Esophagus (tissue), 2 donors: Measurements from ENCODE around the gene AFAP1L1. TPM values are rescaled to one million over a fixed set of nuclear protein-coding genes. Genes with fewer than 3 reads are reported as not detected.
"Not testable (repeated sequence)": the region's sequence is repeated elsewhere in the genome, so short reads cannot be mapped to it uniquely, and the experiment has no call there.

Experiments used
- H3K27ac ChIP-seq, 2 donors: one replicate each; pipeline ENCODE4 v1.5.1; 2013; ENCODE audit warnings: low read depth in 2 of 2, mild to moderate bottlenecking in 2 of 2, inconsistent platforms in 1 of 2, low read length in 1 of 2, moderate library complexity in 1 of 2
- H3K27me3 ChIP-seq, 2 donors: one replicate each; pipeline ENCODE4 v1.6.1; 2013; ENCODE audit warnings: low read length in 2 of 2, control low read depth in 1 of 2, mild to moderate bottlenecking in 1 of 2; ENCODE audit not compliant: insufficient read depth in 2 of 2, control insufficient read depth in 1 of 2
- H3K36me3 ChIP-seq, 2 donors: one replicate each; pipeline ENCODE4 v1.6.1; 2013; ENCODE audit warnings: low read length in 1 of 2; ENCODE audit not compliant: control insufficient read depth in 2 of 2, insufficient read depth in 2 of 2
- H3K4me1 ChIP-seq, 2 donors: one replicate each; pipeline ENCODE4 v1.6.1; 2013; ENCODE audit warnings: low read length in 1 of 2; ENCODE audit not compliant: control insufficient read depth in 2 of 2, insufficient read depth in 2 of 2
- H3K4me3 ChIP-seq, 2 donors: one replicate each; pipeline ENCODE4 v1.5.1; 2013; ENCODE audit warnings: low read length in 2 of 2, mild to moderate bottlenecking in 2 of 2, low read depth in 1 of 2, moderate library complexity in 1 of 2
- H3K9me3 ChIP-seq, 2 donors: one replicate each; pipeline ENCODE4 v1.6.1; 2013; ENCODE audit warnings: mild to moderate bottlenecking in 2 of 2, low read depth in 1 of 2, low read length in 1 of 2, moderate library complexity in 1 of 2; ENCODE audit not compliant: control insufficient read depth in 2 of 2, insufficient read depth in 1 of 2
- WGBS, 2 donors: extraction: QIAGEN DNeasy Blood & Tissue Kit; methylation state at CpG; one replicate each; pipeline ENCODE4 v1.1.7; 2013; 5-methylcytosine and 5-hydroxymethylcytosine counted together
- polyA plus RNA-seq, 2 donors: library from polyadenylated mRNA; stranded (reverse); fragments of 200-250 nt; gene quantifications; one replicate each; pipeline ENCODE4 v1.2.3, GENCODE V29; 2013
- donor health status: healthy with polysubstance abuse.
- donor health status: Bipolar disorder and iron deficiency.

The AFAP1L1 gene
- polyA plus RNA-seq, 2 donors: 2.1 to 2.6 TPM

GRCh38 chr5:149271195-149271715 lies 404 bp upstream of the AFAP1L1 start:
- Histone ChIP-seq H3K27ac (peak overlapping the region; percentile 47 to 77), H3K4me1 (peaks cover 3 to 4% of the 10 kb centered on the region in 2 donors), H3K9me3 (peaks cover 0 to 2% of the 10 kb centered on the region in 2 donors), H3K27me3 (no peaks in the 10 kb centered on the region), H3K36me3 (no peaks in the 10 kb centered on the region), H3K4me3 (peak overlapping the region; percentile 62 to 64)
- WGBS, 2 donors: 5 to 6% methylated on average over 40 of the region's 40 CpGs

DNA sequence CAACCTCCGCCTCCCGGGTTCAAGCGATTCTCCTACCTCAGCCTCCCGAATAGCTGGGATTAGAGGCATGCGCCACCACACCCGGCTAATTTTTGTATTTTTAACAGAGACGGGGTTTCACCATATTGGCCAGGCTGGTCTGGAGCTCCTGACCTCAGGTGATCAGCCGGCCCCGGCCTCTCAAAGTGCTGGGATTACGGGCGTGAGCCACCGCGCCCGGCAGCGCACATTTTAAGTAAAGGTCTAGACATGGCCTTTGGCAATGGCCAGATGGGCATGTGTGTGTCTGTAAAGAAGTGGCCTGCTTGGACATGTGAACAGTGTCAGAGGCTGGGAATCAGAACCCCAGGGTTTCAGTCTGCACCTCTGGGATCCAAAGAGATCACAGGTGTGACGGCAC lies 1.1 kb downstream of the AFAP1L1 start:
- peak overlapping the region in 1 of 2 donors; percentile 64 for H3K4me3 ChIP-seq
- not testable (repeated sequence) for H3K27me3 ChIP-seq, H3K27ac ChIP-seq, H3K36me3 ChIP-seq, H3K9me3 ChIP-seq, H3K4me1 ChIP-seq
- 49 to 53% methylated on average over 16 of the region's 16 CpGs for WGBS, 2 donors

GRCh38 chr5:149273237-149273636 lies 1.6 kb downstream of the AFAP1L1 start:
- Histone ChIP-seq H3K27me3 (no peaks in the 10 kb centered on the region), H3K4me1 (peaks cover 3 to 4% of the 10 kb centered on the region in 2 donors), H3K9me3 (peaks cover 0 to 2% of the 10 kb centered on the region in 2 donors), H3K4me3 (no peak overlapping the region), H3K36me3 (no peaks in the 10 kb centered on the region), H3K27ac (peak overlapping the region in 1 of 2 donors; percentile 22)
- WGBS, 2 donors: 62 to 78% methylated on average over 5 of the region's 5 CpGs

DNA sequence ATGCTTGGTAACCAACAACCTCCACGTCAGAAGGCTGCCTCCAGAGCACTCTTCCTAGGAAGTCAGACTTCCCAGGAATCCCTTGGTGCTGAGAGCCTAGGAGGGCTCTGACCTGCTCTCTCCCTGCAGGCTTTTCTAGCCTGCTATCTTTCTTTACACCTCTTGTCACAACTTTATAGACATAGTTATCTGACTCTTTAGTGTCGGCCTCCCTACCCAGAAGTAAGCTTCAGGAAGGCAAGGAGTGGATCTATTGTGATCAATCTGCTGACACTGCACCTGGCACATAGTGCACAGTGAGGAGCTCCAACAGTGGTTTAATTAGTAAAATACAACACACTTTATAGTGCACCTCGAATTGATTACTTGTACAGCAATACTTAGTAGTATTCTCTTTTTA lies 2.3 kb downstream of the AFAP1L1 start:
- Histone ChIP-seq H3K4me1 (peaks cover 3 to 4% of the 10 kb centered on the region in 2 donors), H3K27me3 (no peaks in the 10 kb centered on the region), H3K27ac (peak overlapping the region in 1 of 2 donors; percentile 22), H3K36me3 (no peaks in the 10 kb centered on the region), H3K9me3 (no peaks in the 10 kb centered on the region), H3K4me3 (no peak overlapping the region)
- 61 to 70% methylated on average over 3 of the region's 3 CpGs for WGBS, 2 donors

- no peaks in the 10 kb centered on the region for H3K9me3 ChIP-seq
- H3K4me3 ChIP-seq: no peak overlapping the region
- no peak overlapping the region for H3K27ac ChIP-seq
- 89 to 90% methylated on average over 1 of the region's 1 CpG for WGBS, 2 donors
- peaks cover 3 to 4% of the 10 kb centered on the region in 2 donors for H3K4me1 ChIP-seq
- no peaks in the 10 kb centered on the region for H3K27me3 ChIP-seq
- no peaks in the 10 kb centered on the region for H3K36me3 ChIP-seq
These were observed 3.3 kb downstream of the AFAP1L1 start for GRCh38 chr5:149274939-149275338.

GRCh38 chr5:149277801-149278200 lies 6.1 kb downstream of the AFAP1L1 start:
- Histone ChIP-seq H3K27me3 (no peaks in the 10 kb centered on the region), H3K27ac (peak overlapping the region in 1 of 2 donors; percentile 3), H3K4me1 (no peaks in the 10 kb centered on the region), H3K36me3 (no peaks in the 10 kb centered on the region), H3K9me3 (no peaks in the 10 kb centered on the region), H3K4me3 (no peak overlapping the region)
- 60% methylated on average over 4 of the region's 4 CpGs for WGBS, 2 donors

DNA sequence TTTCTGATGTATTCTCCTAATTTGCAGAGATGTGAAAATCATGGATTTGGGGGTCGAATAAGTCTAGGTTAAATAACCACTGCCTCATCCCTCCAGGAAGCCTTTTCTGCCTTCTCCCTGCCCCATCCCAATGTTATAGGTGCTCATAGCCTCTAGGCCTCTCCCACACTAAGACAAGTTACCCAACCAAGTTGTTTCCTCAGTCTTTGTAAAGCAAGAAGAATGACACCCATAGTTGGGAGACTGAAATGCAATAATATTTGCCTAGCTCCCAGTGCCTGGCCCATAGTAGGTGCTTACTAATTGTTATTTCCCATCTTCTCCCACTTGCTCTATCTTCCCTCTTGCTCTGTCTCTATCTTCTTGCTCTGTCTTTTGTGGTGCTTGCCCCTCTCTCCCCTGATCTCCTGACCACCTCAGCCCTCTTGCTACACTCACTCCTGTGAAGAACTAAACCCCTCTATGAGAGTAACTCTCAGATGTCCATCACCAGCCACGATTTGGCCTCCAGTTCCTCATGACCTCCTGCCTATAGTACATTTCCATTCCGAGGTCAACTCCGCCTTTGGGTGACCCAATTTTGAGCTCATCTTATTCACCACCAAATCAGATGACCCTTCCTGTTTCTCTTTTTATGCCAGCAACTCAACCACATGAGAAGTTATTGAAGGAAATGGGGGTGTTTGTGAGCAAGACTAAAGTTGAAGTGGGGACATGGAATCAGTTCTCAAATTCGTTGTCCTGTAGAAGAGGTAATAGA lies 7.0 kb downstream of the AFAP1L1 start:
- H3K4me1 ChIP-seq: no peaks in the 10 kb centered on the region
- 73 to 77% methylated on average over 5 of the region's 5 CpGs for WGBS, 2 donors

GRCh38 chr5:149279661-149280060 lies 8.0 kb downstream of the AFAP1L1 start:
- no peak overlapping the region for H3K4me3 ChIP-seq
- H3K4me1 ChIP-seq: no peaks in the 10 kb centered on the region
- 85 to 86% methylated on average over 1 of the region's 1 CpG for WGBS, 2 donors
- no peaks in the 10 kb centered on the region for H3K36me3 ChIP-seq
- no peaks in the 10 kb centered on the region for H3K27me3 ChIP-seq
- H3K9me3 ChIP-seq: no peaks in the 10 kb centered on the region
- no peak overlapping the region for H3K27ac ChIP-seq

More for the DNA sequence above, 7.0 kb downstream of the AFAP1L1 start:
- no peak overlapping the region for H3K4me3 ChIP-seq
- H3K27ac ChIP-seq: peak overlapping the region in 1 of 2 donors; percentile 3
- H3K36me3 ChIP-seq: no peaks in the 10 kb centered on the region
- no peaks in the 10 kb centered on the region for H3K27me3 ChIP-seq
- H3K9me3 ChIP-seq: no peaks in the 10 kb centered on the region

DNA sequence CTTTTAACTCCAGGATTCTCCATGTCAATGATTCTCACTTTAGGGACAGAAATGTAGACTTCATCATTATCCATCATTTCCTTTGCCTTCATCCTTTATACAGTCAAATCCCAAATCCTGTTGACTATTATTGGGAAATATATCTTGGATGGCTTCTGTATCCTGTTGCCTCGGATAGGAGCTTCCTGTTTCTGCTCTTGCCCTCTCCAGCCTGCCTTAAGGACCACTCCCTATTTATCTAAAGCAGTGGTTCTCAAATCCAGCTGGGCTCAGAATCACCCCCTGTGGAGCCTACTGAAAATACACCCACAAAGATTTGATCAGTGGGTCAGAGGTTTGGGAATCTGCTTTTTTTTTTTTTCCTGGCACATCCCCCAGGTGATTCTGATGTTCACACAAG lies 8.5 kb downstream of the AFAP1L1 start:
- Histone ChIP-seq H3K4me3 (no peak overlapping the region), H3K4me1 (no peaks in the 10 kb centered on the region), H3K9me3 (no peaks in the 10 kb centered on the region), H3K27me3 (no peaks in the 10 kb centered on the region), H3K36me3 (no peaks in the 10 kb centered on the region), H3K27ac (no peak overlapping the region)
- WGBS, 2 donors: 45 to 48% methylated on average over 1 of the region's 1 CpG

DNA sequence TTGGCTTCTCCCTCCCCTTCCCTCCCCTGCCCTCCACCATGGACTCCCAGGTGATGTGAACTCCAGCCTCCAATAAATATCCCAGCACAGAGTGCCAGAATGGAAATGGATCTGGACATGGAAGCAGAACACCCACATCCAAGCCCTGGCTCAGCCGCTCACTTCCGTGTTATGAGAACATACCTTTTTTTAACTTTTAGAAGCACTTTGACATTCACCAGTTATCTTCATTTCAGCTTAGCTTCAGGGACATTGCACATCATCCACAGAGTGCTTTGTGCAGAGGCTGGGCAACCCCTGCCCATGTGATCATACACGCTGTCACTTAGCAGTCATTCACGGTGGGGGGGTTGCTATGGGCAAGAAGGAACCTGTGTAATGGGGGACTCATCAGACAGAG lies 9.1 kb downstream of the AFAP1L1 start:
- Histone ChIP-seq H3K4me3 (no peak overlapping the region), H3K9me3 (no peaks in the 10 kb centered on the region), H3K27ac (no peak overlapping the region), H3K4me1 (no peaks in the 10 kb centered on the region), H3K27me3 (no peaks in the 10 kb centered on the region), H3K36me3 (no peaks in the 10 kb centered on the region)
- WGBS, 2 donors: 86 to 95% methylated on average over 4 of the region's 4 CpGs
